Mesenchymal stem cell (in vitro differentiated cells and primary cell): ENCODE measurements around the gene WDR49.

Experiments used
- DNase-seq: peaks from one replicate; pipeline ENCODE4 v3.0.0-alpha.2; 2013
- H2AFZ ChIP-seq: one replicate; pipeline ENCODE4 v1.6.1; 2013; ENCODE audit warnings: low read depth, mild to moderate bottlenecking, control low read depth, inconsistent platforms, low read length, moderate library complexity
- H2AK5ac ChIP-seq: 2 replicates; pipeline ENCODE4 v1.6.1; 2013; ENCODE audit warnings: low read length, moderate library complexity, mild to moderate bottlenecking, inconsistent platforms; ENCODE audit not compliant: severe bottlenecking
- H2BK120ac ChIP-seq: one replicate; pipeline ENCODE4 v1.6.1; 2013; ENCODE audit warnings: low read depth, mild to moderate bottlenecking, inconsistent platforms, low read length, moderate library complexity
- H2BK12ac ChIP-seq, 2 experiments: one replicate each; pipeline ENCODE4 v1.6.1; 2013; ENCODE audit warnings: inconsistent platforms in 2 of 2, low read length in 2 of 2, mild to moderate bottlenecking in 2 of 2, moderate library complexity in 2 of 2, control low read depth in 1 of 2
- H2BK15ac ChIP-seq: one replicate; pipeline ENCODE4 v1.6.1; 2013; ENCODE audit warnings: mild to moderate bottlenecking, low read depth, inconsistent platforms; ENCODE audit not compliant: poor library complexity, severe bottlenecking
- H2BK5ac ChIP-seq: 2 replicates; pipeline ENCODE4 v1.6.1; 2013; ENCODE audit warnings: low read depth, mild to moderate bottlenecking, low read length, control low read depth, inconsistent platforms; ENCODE audit not compliant: poor library complexity, severe bottlenecking
- H3K14ac ChIP-seq, 2 experiments: one replicate each; pipeline ENCODE4 v1.6.1; 2013; ENCODE audit warnings: inconsistent platforms in 2 of 2, low read length in 2 of 2, control low read depth in 1 of 2, mild to moderate bottlenecking in 1 of 2, moderate library complexity in 1 of 2
- H3K18ac ChIP-seq, 2 experiments: one replicate each; pipeline ENCODE4 v1.6.1; 2013; ENCODE audit warnings: inconsistent platforms in 2 of 2, low read length in 2 of 2, control low read depth in 1 of 2, low read depth in 1 of 2, mild to moderate bottlenecking in 1 of 2
- H3K23ac ChIP-seq, 2 experiments: one replicate each; pipeline ENCODE4 v1.6.1; 2013; ENCODE audit warnings: inconsistent platforms in 2 of 2, low read length in 2 of 2, mild to moderate bottlenecking in 2 of 2, moderate library complexity in 2 of 2, control low read depth in 1 of 2
- H3K27ac ChIP-seq: 2 replicates; pipeline ENCODE4 v1.5.1; 2013; ENCODE audit warnings: mild to moderate bottlenecking, moderate library complexity, low read length, control low read depth, inconsistent platforms; ENCODE audit not compliant: poor library complexity, severe bottlenecking
- H3K27me3 ChIP-seq, 2 experiments: 2 replicates each; pipeline versions ENCODE4 v1.6.1 to v1.7.0; 2013; ENCODE audit warnings: low read length in 2 of 2, mild to moderate bottlenecking in 2 of 2, moderate library complexity in 2 of 2, control low read depth in 1 of 2, inconsistent platforms in 1 of 2; ENCODE audit not compliant: control insufficient read depth in 1 of 2, insufficient read depth in 1 of 2
- H3K36me3 ChIP-seq, 2 experiments: 2 replicates each; pipeline versions ENCODE4 v1.6.1 to v1.7.0; 2013; ENCODE audit warnings: low read length in 2 of 2, control low read depth in 1 of 2, inconsistent platforms in 1 of 2, low read depth in 1 of 2, mild to moderate bottlenecking in 1 of 2; ENCODE audit not compliant: insufficient read depth in 2 of 2, control insufficient read depth in 1 of 2
- H3K4ac ChIP-seq, 2 experiments: one replicate each; pipeline ENCODE4 v1.6.1; 2013; ENCODE audit warnings: inconsistent platforms in 2 of 2, low read length in 2 of 2, mild to moderate bottlenecking in 2 of 2, moderate library complexity in 2 of 2, control low read depth in 1 of 2, low read depth in 1 of 2
- H3K4me1 ChIP-seq: 2 replicates; pipeline ENCODE4 v1.6.1; 2013; ENCODE audit warnings: low read depth, low read length, control low read depth; ENCODE audit not compliant: control insufficient read depth, insufficient read depth
- H3K4me2 ChIP-seq: 2 replicates; pipeline ENCODE4 v1.6.1; 2013; ENCODE audit warnings: low read length, mild to moderate bottlenecking, inconsistent platforms; ENCODE audit not compliant: poor library complexity, severe bottlenecking
- H3K4me3 ChIP-seq, 2 experiments: 2 replicates each; pipeline versions ENCODE4 v1.5.1 to v1.7.0; 2013; ENCODE audit warnings: low read length in 2 of 2, mild to moderate bottlenecking in 2 of 2, control low read depth in 1 of 2, low read depth in 1 of 2; ENCODE audit not compliant: insufficient read depth in 1 of 2
- H3K79me1 ChIP-seq: replicated peaks from 2 replicates; pipeline ENCODE4 v1.6.1; 2013; ENCODE audit warnings: mild to moderate bottlenecking, control low read depth, low read length, inconsistent platforms; ENCODE audit not compliant: poor library complexity, severe bottlenecking
- H3K9ac ChIP-seq: 2 replicates; pipeline ENCODE4 v1.7.0; 2013; ENCODE audit warnings: mild to moderate bottlenecking, low read length, moderate library complexity
- H3K9me3 ChIP-seq: 2 replicates; pipeline ENCODE4 v1.7.0; 2013; ENCODE audit warnings: mild to moderate bottlenecking, low read length; ENCODE audit not compliant: control insufficient read depth
- H4K8ac ChIP-seq: one replicate; pipeline ENCODE4 v1.6.1; 2013; ENCODE audit warnings: inconsistent platforms, mild to moderate bottlenecking, low read length, moderate library complexity
- H4K91ac ChIP-seq: one replicate; pipeline ENCODE4 v1.6.1; 2013; ENCODE audit warnings: mild to moderate bottlenecking, low read length, inconsistent platforms
- WGBS: methylation state at CpG from one replicate; pipeline ENCODE4 v1.1.7; 2013; ENCODE audit warnings: mixed read lengths; 5-methylcytosine and 5-hydroxymethylcytosine counted together

WDR49 gene

GRCh38 chr3:167520266-167521005 lies 133.3 kb downstream of the WDR49 start:
- Histone ChIP-seq H3K4me1 (no peaks in the 10 kb centered on the region), H3K14ac (no peak overlapping the region), H3K23ac (no peak overlapping the region), H2BK12ac (no peak overlapping the region), H3K4ac (no peak overlapping the region), H2AFZ (no peak overlapping the region), H3K4me3 (no peak overlapping the region), H2BK15ac (no peak overlapping the region), H2AK5ac (no peak overlapping the region), H2BK5ac (no peak overlapping the region), H3K9me3 (peaks cover 3% of the 10 kb centered on the region), H3K27ac (no peak overlapping the region), H4K8ac (no peak overlapping the region), H3K79me1 (no peaks in the 10 kb centered on the region), H3K18ac (no peak overlapping the region), H3K27me3 (no peaks in the 10 kb centered on the region), H4K91ac (no peak overlapping the region), H3K36me3 (no peaks in the 10 kb centered on the region), H2BK120ac (no peak overlapping the region), H3K4me2 (no peak overlapping the region), H3K9ac (no peak overlapping the region)
- no peak for DNase-seq
- WGBS = 100% methylated on average over 1 of the region's 2 CpGs

GRCh38 chr3:167507954-167508353 lies 145.8 kb downstream of the WDR49 start:
- Histone ChIP-seq H2BK120ac (no peak overlapping the region), H3K9me3 (no peaks in the 10 kb centered on the region), H4K91ac (no peak overlapping the region), H3K27ac (no peak overlapping the region), H2BK5ac (no peak overlapping the region), H2BK15ac (no peak overlapping the region), H3K4ac (no peak overlapping the region), H2BK12ac (no peak overlapping the region), H3K14ac (no peak overlapping the region), H3K79me1 (no peaks in the 10 kb centered on the region), H3K4me3 (no peak overlapping the region), H2AFZ (no peak overlapping the region), H3K4me1 (no peaks in the 10 kb centered on the region), H3K4me2 (no peak overlapping the region), H4K8ac (no peak overlapping the region), H3K23ac (no peak overlapping the region), H2AK5ac (no peak overlapping the region), H3K9ac (no peak overlapping the region), H3K18ac (no peak overlapping the region), H3K36me3 (no peaks in the 10 kb centered on the region), H3K27me3 (no peaks in the 10 kb centered on the region)
- DNase-seq = no peak
- WGBS = 88% methylated on average over 1 of the region's 1 CpG

GRCh38 chr3:167502401-167502800 lies 151.3 kb downstream of the WDR49 start:
- 68% methylated on average over 2 of the region's 2 CpGs for WGBS
- H3K79me1 ChIP-seq = no peaks in the 10 kb centered on the region

GRCh38 chr3:167501941-167502340 lies 151.8 kb downstream of the WDR49 start:
- H3K23ac ChIP-seq = no peak overlapping the region
- no peak overlapping the region for H3K14ac ChIP-seq
- no peak overlapping the region for H2AFZ ChIP-seq
- no peak overlapping the region for H3K4me3 ChIP-seq
- no peak overlapping the region for H3K4ac ChIP-seq
- H3K27ac ChIP-seq = no peak overlapping the region
- no peak overlapping the region for H2AK5ac ChIP-seq
- H3K4me1 ChIP-seq = no peaks in the 10 kb centered on the region
- WGBS = 80% methylated on average over 3 of the region's 3 CpGs
- no peak overlapping the region for H3K9ac ChIP-seq
- no peak overlapping the region for H2BK15ac ChIP-seq
- no peak overlapping the region for H3K18ac ChIP-seq
- H4K91ac ChIP-seq = no peak overlapping the region
- H3K79me1 ChIP-seq = no peaks in the 10 kb centered on the region
- no peak overlapping the region for H2BK120ac ChIP-seq
- no peak overlapping the region for H2BK5ac ChIP-seq
- no peaks in the 10 kb centered on the region for H3K27me3 ChIP-seq
- no peaks in the 10 kb centered on the region for H3K9me3 ChIP-seq
- no peak overlapping the region for H3K4me2 ChIP-seq
- H3K36me3 ChIP-seq = no peaks in the 10 kb centered on the region
- no peak overlapping the region for H2BK12ac ChIP-seq
- no peak overlapping the region for H4K8ac ChIP-seq
- no peak for DNase-seq

More at GRCh38 chr3:167502401-167502800, 151.3 kb downstream of the WDR49 start:
- no peak overlapping the region for H3K14ac ChIP-seq
- no peak overlapping the region for H4K8ac ChIP-seq
- no peak overlapping the region for H2AFZ ChIP-seq
- no peak overlapping the region for H2BK15ac ChIP-seq
- no peak overlapping the region for H3K9ac ChIP-seq
- no peak overlapping the region for H3K4me2 ChIP-seq
- H3K27ac ChIP-seq = no peak overlapping the region
- no peak for DNase-seq
- no peak overlapping the region for H3K23ac ChIP-seq
- H3K4me1 ChIP-seq = no peaks in the 10 kb centered on the region
- H3K9me3 ChIP-seq = no peaks in the 10 kb centered on the region
- no peak overlapping the region for H4K91ac ChIP-seq
- H3K4ac ChIP-seq = no peak overlapping the region
- no peak overlapping the region for H2BK120ac ChIP-seq
- no peak overlapping the region for H2BK5ac ChIP-seq
- H3K27me3 ChIP-seq = no peaks in the 10 kb centered on the region
- no peak overlapping the region for H3K4me3 ChIP-seq
- no peaks in the 10 kb centered on the region for H3K36me3 ChIP-seq
- H2AK5ac ChIP-seq = no peak overlapping the region
- no peak overlapping the region for H3K18ac ChIP-seq
- H2BK12ac ChIP-seq = no peak overlapping the region
